SK-N-MC (cell line): Measurements from ENCODE around the gene CDKN1A.

Source experiments
- EZH2 ChIP-seq: fragments of 200-600 bp; sonication (generic); IDR thresholded peaks from one replicate; pipeline ENCODE4 v1.6.1; 2017; ENCODE audit warnings: antibody characterized with exemption
- FOXP2 ChIP-seq: optimal IDR thresholded peaks from 2 replicates; pipeline ENCODE3; 2011; ENCODE audit warnings: mild to moderate bottlenecking, moderate library complexity; ENCODE audit not compliant: insufficient read depth; ENCODE audit errors: extremely low read length, control extremely low read depth
- POLR2AphosphoS5 ChIP-seq: IDR thresholded peaks from 2 replicates; pipeline ENCODE4 v1.6.1; 2012; ENCODE audit warnings: mild to moderate bottlenecking, low read depth, low read length, borderline replicate concordance

GRCh38 chr6:36674942-36675341 is 3.6 kb upstream of the CDKN1A start:
- TF ChIP-seq POLR2AphosphoS5, result no peak
- TF ChIP-seq EZH2, result no peak
- no peak for TF ChIP-seq FOXP2
